ENCODE results near the gene ARHGDIA.
"Not testable (repeated sequence)": the region's sequence is repeated elsewhere in the genome, so short reads cannot be mapped to it uniquely, and the experiment has no call there.

The ARHGDIA gene

GRCh38 chr17:81841866-81842265 lies 29.3 kb downstream of the ARHGDIA start:
- TF ChIP-seq ZNF384 (IDR thresholded peaks at IDR 0.05) = no peak
- TF ChIP-seq FOXA1 (IDR thresholded peaks at IDR 0.05) = no peak
- TF ChIP-seq HDGF (IDR thresholded peaks at IDR 0.05; ENCODE audit: borderline replicate concordance) = no peak
- POLR2A ChIA-PET = interaction anchor here (0.9 to 3.0 kb wide), 5 partner anchors 9 to 181 kb away, joined by 4 to 8 read pairs (median 4); partner anchors contain the start of genes CENPX, LRRC45, MCRIP1 and P4HB
- CTCF ChIA-PET = no interaction called here
- DNase-seq (ENCODE audit: extremely low spot score) = no peak

- ChIA-PET POLR2A (interaction anchor here (0.9 to 3.0 kb wide), 5 partner anchors 8 to 182 kb away, joined by 4 to 8 read pairs (median 4); partner anchors contain the start of genes CENPX, LRRC45, MCRIP1 and P4HB), CTCF (no interaction called here)
- no peak for TF ChIP-seq ELF4 (IDR thresholded peaks at IDR 0.05)
- DNase-seq (ENCODE audit: extremely low spot score) = no peak
These were observed 30.0 kb downstream of the ARHGDIA start for GRCh38 chr17:81840826-81841778.

DNA sequence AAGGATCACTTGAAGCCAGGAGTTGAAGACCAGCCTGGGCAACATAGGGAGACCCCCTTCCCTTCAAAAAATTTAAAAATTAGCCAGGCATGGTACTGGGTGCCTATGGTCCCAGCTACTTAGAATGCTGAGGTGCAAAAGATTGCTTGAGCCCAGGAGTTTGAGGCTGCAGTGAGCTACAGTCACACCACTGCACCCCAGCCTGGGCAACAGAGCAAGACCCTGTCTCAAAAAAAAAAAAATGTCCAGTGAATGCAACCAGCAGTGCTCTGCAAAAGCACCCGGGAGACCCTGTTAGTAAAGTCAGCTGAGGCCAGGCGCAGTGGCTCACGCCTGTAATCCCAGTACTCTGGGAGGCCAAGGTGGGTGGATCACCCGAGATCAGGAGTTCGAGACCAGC lies 31.1 kb downstream of the ARHGDIA start:
- DNase-seq (ENCODE audit: extremely low spot score); CTCF ChIA-PET: not testable (repeated sequence)
- POLR2A ChIA-PET = interaction anchor here (1.1 to 3.0 kb wide), 2 partner anchors 11 to 21 kb away, joined by 3 to 7 read pairs; partner anchors contain the start of gene P4HB

- ChIA-PET POLR2A (interaction anchor here (1.1 to 3.0 kb wide), 2 partner anchors 11 to 21 kb away, joined by 3 to 7 read pairs; partner anchors contain the start of gene P4HB), CTCF (interaction anchor here (1.0 kb wide), 1 partner anchor 15 kb away, joined by 3 read pairs; no protein-coding TSS in a partner anchor)
- TF ChIP-seq FOXM1 (IDR thresholded peaks at IDR 0.05; ENCODE audit: borderline replicate concordance) (no peak), ELF4 (IDR thresholded peaks at IDR 0.05) (no peak), SUZ12 (IDR thresholded peaks at IDR 0.05) (no peak), BHLHE40 (IDR thresholded peaks at IDR 0.05; ENCODE audit: borderline replicate concordance) (no peak), TARDBP (IDR thresholded peaks at IDR 0.05) (no peak), HDGF (IDR thresholded peaks at IDR 0.05; ENCODE audit: borderline replicate concordance) (no peak), CTBP1 (IDR thresholded peaks at IDR 0.05; ENCODE audit: borderline replicate concordance) (no peak), FOXK2 (IDR thresholded peaks at IDR 0.05) (no peak), LEF1 (IDR thresholded peaks at IDR 0.05; ENCODE audit: borderline replicate concordance) (no peak), NFRKB (IDR thresholded peaks at IDR 0.05) (no peak), ARNT (IDR thresholded peaks at IDR 0.05) (no peak), ZNF384 (IDR thresholded peaks at IDR 0.05) (no peak), SP1 (IDR thresholded peaks at IDR 0.05) (no peak), FOXA1 (IDR thresholded peaks at IDR 0.05) (no peak), L3MBTL2 (conservative IDR thresholded peaks at IDR 0.05) (no peak)
- TF ChIP-seq, protein P1, sequence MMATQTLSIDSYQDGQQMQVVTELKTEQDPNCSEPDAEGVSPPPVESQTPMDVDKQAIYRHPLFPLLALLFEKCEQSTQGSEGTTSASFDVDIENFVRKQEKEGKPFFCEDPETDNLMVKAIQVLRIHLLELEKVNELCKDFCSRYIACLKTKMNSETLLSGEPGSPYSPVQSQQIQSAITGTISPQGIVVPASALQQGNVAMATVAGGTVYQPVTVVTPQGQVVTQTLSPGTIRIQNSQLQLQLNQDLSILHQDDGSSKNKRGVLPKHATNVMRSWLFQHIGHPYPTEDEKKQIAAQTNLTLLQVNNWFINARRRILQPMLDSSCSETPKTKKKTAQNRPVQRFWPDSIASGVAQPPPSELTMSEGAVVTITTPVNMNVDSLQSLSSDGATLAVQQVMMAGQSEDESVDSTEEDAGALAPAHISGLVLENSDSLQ (IDR thresholded peaks at IDR 0.05) = no peak
- no peak for DNase-seq (ENCODE audit: extremely low spot score)
These were observed 31.8 kb downstream of the ARHGDIA start for GRCh38 chr17:81839301-81839700.

- ChIA-PET CTCF (interaction anchor here (1.0 kb wide), 1 partner anchor 16 kb away, joined by 3 read pairs; no protein-coding TSS in a partner anchor), POLR2A (interaction anchor here (1.0 kb wide), 1 partner anchor 87 kb away, joined by 3 read pairs; no protein-coding TSS in a partner anchor)
- no peak for DNase-seq (ENCODE audit: extremely low spot score)
- TF ChIP-seq LEF1 (IDR thresholded peaks at IDR 0.05; ENCODE audit: borderline replicate concordance) = no peak
- TF ChIP-seq SP1 (IDR thresholded peaks at IDR 0.05) = no peak
- no peak for TF ChIP-seq SUZ12 (IDR thresholded peaks at IDR 0.05)
- TF ChIP-seq, protein P1 (IDR thresholded peaks at IDR 0.05) = no peak
- TF ChIP-seq FOXM1 (IDR thresholded peaks at IDR 0.05; ENCODE audit: borderline replicate concordance) = no peak
- no peak for TF ChIP-seq ELF4 (IDR thresholded peaks at IDR 0.05)
- TF ChIP-seq FOXK2 (IDR thresholded peaks at IDR 0.05) = no peak
- no peak for TF ChIP-seq CTBP1 (IDR thresholded peaks at IDR 0.05; ENCODE audit: borderline replicate concordance)
- TF ChIP-seq TARDBP (IDR thresholded peaks at IDR 0.05) = no peak
- no peak for TF ChIP-seq ARNT (IDR thresholded peaks at IDR 0.05)
- TF ChIP-seq BHLHE40 (IDR thresholded peaks at IDR 0.05; ENCODE audit: borderline replicate concordance) = no peak
- no peak for TF ChIP-seq L3MBTL2 (conservative IDR thresholded peaks at IDR 0.05)
- no peak for TF ChIP-seq ZNF384 (IDR thresholded peaks at IDR 0.05)
- no peak for TF ChIP-seq FOXA1 (IDR thresholded peaks at IDR 0.05)
- TF ChIP-seq NFRKB (IDR thresholded peaks at IDR 0.05) = no peak
- no peak for TF ChIP-seq HDGF (IDR thresholded peaks at IDR 0.05; ENCODE audit: borderline replicate concordance)
These were observed 32.3 kb downstream of the ARHGDIA start for GRCh38 chr17:81838753-81839255.

DNA sequence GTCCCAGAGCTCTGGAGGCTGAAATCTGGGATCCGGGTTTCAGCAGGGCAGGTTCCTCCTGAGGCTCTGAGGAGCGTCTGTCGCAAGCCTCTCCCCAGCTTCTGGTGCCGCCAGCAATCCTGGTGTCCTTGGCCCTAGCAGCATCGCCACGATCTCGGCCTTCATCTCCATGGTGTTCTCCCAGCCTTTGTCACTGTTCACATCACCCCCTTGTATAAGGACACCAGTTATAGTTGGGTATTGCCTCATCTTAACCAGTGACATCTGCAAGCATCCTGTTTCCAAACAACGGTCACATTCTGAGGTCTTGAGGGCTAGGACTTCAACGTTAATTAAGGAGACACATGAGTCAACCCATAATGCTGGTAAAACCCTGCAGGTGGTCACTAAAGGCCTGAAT lies 33.5 kb downstream of the ARHGDIA start:
- TF ChIP-seq TARDBP (IDR thresholded peaks at IDR 0.05) = no peak
- TF ChIP-seq ZNF384 (IDR thresholded peaks at IDR 0.05) = no peak
- TF ChIP-seq SP1 (IDR thresholded peaks at IDR 0.05) = no peak
- TF ChIP-seq HDGF (IDR thresholded peaks at IDR 0.05; ENCODE audit: borderline replicate concordance) = no peak
- TF ChIP-seq FOXK2 (IDR thresholded peaks at IDR 0.05) = no peak
- TF ChIP-seq ELF4 (IDR thresholded peaks at IDR 0.05) = no peak
- TF ChIP-seq, protein P1 (IDR thresholded peaks at IDR 0.05) = no peak
- TF ChIP-seq CTBP1 (IDR thresholded peaks at IDR 0.05; ENCODE audit: borderline replicate concordance) = no peak
- TF ChIP-seq FOXM1 (IDR thresholded peaks at IDR 0.05; ENCODE audit: borderline replicate concordance) = no peak
- TF ChIP-seq NFRKB (IDR thresholded peaks at IDR 0.05) = no peak
- TF ChIP-seq LEF1 (IDR thresholded peaks at IDR 0.05; ENCODE audit: borderline replicate concordance) = no peak
- no peak for TF ChIP-seq ARNT (IDR thresholded peaks at IDR 0.05)
- TF ChIP-seq FOXA1 (IDR thresholded peaks at IDR 0.05) = no peak
- TF ChIP-seq BHLHE40 (IDR thresholded peaks at IDR 0.05; ENCODE audit: borderline replicate concordance) = no peak
- TF ChIP-seq SUZ12 (IDR thresholded peaks at IDR 0.05) = no peak
- no peak for TF ChIP-seq L3MBTL2 (conservative IDR thresholded peaks at IDR 0.05)
- POLR2A ChIA-PET = interaction anchor here (1.0 kb wide), 1 partner anchor 89 kb away, joined by 3 read pairs; no protein-coding TSS in a partner anchor
- CTCF ChIA-PET = no interaction called here
- DNase-seq (ENCODE audit: extremely low spot score) = no peak

All from HEK293T (cell line).